Measurements from ENCODE around the gene FOXN1.
"Not testable (repeated sequence)": the region's sequence is repeated elsewhere in the genome, so short reads cannot be mapped to it uniquely, and the experiment has no call there.

Gene FOXN1, protein sequence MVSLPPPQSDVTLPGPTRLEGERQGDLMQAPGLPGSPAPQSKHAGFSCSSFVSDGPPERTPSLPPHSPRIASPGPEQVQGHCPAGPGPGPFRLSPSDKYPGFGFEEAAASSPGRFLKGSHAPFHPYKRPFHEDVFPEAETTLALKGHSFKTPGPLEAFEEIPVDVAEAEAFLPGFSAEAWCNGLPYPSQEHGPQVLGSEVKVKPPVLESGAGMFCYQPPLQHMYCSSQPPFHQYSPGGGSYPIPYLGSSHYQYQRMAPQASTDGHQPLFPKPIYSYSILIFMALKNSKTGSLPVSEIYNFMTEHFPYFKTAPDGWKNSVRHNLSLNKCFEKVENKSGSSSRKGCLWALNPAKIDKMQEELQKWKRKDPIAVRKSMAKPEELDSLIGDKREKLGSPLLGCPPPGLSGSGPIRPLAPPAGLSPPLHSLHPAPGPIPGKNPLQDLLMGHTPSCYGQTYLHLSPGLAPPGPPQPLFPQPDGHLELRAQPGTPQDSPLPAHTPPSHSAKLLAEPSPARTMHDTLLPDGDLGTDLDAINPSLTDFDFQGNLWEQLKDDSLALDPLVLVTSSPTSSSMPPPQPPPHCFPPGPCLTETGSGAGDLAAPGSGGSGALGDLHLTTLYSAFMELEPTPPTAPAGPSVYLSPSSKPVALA

GRCh38 chr17:28505986-28506665 lies at the start of gene FOXN1:
Gene FOXN1, plus strand, starts transcription at chr17:28506348. Its CDS starts 17,622 bp downstream, at chr17:28523970.
- H3K9me3 ChIP-seq (ENCODE audit: low read length): no peaks in the 10 kb centered on the region
- no peak within 1 kb of the TSS for H3K27ac ChIP-seq (ENCODE audit: low read depth, low read length)
- no peaks in the 10 kb centered on the region for H3K36me3 ChIP-seq (ENCODE audit: insufficient read depth, low read length)
- no peak within 1 kb of the TSS for H3K9ac ChIP-seq (ENCODE audit: low read length)
- H3K27me3 ChIP-seq (ENCODE audit: control insufficient read depth in 1 of 2, insufficient read depth in 2 of 2, low read length in 2 of 2): peaks cover 0 to 22% of the 10 kb centered on the region in 2 donors
- H3K4me1 ChIP-seq (ENCODE audit: insufficient read depth, low read length): no peaks in the 10 kb centered on the region
- no peak within 1 kb of the TSS for H3K4me3 ChIP-seq (ENCODE audit: low read depth in 1 of 2, low read length in 2 of 2)

DNA sequence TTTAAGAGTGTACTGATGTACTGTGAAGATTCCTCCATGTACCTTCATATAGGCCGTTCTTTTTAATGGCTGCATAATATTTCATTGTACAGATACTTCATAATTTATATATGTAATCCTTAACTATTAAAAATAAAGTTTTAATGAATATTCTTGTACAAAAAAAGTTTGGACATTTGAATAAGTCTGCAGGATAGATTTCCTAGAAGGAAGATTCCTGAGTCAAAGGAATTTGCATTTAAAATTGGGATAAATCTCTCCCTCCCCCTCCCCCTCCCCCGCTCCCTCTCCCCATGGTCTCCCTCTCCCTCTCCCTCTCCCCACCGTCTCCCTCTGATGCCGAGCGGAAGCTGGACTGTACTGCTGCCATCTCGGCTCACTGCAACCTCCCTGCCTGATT lies 48.3 kb upstream of the FOXN1 start:
- Histone ChIP-seq H3K27ac (ENCODE audit: low read depth, low read length) (no peak overlapping the region), H3K4me1 (ENCODE audit: insufficient read depth, low read length) (no peaks in the 10 kb centered on the region), H3K9me3 (ENCODE audit: low read length) (no peaks in the 10 kb centered on the region), H3K9ac (ENCODE audit: low read length) (no peak overlapping the region), H3K4me3 (ENCODE audit: low read depth in 1 of 2, low read length in 2 of 2) (no peak overlapping the region), H3K36me3 (ENCODE audit: insufficient read depth, low read length) (no peaks in the 10 kb centered on the region), H3K27me3 (ENCODE audit: control insufficient read depth in 1 of 2, insufficient read depth in 2 of 2, low read length in 2 of 2) (no peaks in the 10 kb centered on the region)

DNA sequence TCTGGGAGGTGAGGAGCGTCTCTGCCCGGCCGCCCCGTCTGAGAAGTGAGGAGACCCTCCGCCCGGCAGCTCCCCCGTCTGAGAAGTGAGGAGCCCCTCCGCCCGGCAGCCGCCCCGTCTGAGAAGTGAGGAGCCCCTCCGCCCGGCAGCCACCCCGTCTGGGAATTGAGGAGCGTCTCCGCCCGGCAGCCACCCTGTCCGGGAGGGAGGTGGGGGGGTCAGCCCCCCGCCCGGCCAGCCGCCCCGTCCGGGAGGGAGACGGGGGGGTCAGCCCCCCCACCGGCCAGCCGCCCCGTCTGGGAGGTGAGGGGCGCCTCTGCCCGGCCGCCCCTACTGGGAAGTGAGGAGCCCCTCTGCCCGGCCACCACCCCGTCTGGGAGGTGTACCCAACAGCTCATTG lies 47.3 kb upstream of the FOXN1 start:
- not testable (repeated sequence) for H3K27ac ChIP-seq (ENCODE audit: low read depth, low read length); H3K9me3 ChIP-seq (ENCODE audit: low read length); H3K36me3 ChIP-seq (ENCODE audit: insufficient read depth, low read length); H3K4me1 ChIP-seq (ENCODE audit: insufficient read depth, low read length); H3K27me3 ChIP-seq (ENCODE audit: control insufficient read depth in 1 of 2, insufficient read depth in 2 of 2, low read length in 2 of 2); H3K4me3 ChIP-seq (ENCODE audit: low read depth in 1 of 2, low read length in 2 of 2); H3K9ac ChIP-seq (ENCODE audit: low read length)

DNA sequence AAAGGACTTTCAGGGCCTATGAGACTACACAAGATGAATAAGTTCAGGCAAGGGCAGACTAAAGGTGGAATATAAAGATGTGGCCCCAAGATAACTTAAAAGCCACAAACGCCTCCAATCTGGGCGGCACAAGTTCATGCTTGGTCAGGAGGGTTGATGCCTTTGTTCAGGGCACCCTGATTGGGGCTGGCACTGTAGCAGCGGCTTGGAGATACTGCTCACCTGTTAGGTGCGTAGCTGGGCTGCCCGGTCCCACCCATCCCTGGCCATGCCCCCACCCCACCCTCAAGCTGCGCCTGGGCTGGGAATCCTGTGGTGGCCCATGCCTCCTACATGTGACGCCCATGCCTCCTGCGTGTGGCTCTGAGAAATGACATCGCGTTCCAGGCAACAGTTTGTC lies 45.2 kb upstream of the FOXN1 start:
- no peaks in the 10 kb centered on the region for H3K36me3 ChIP-seq (ENCODE audit: insufficient read depth, low read length)
- no peak overlapping the region for H3K9ac ChIP-seq (ENCODE audit: low read length)
- peaks cover 0 to 4% of the 10 kb centered on the region in 2 donors for H3K27me3 ChIP-seq (ENCODE audit: control insufficient read depth in 1 of 2, insufficient read depth in 2 of 2, low read length in 2 of 2)
- no peaks in the 10 kb centered on the region for H3K4me1 ChIP-seq (ENCODE audit: insufficient read depth, low read length)
- no peaks in the 10 kb centered on the region for H3K9me3 ChIP-seq (ENCODE audit: low read length)
- H3K4me3 ChIP-seq (ENCODE audit: low read depth in 1 of 2, low read length in 2 of 2): no peak overlapping the region
- no peak overlapping the region for H3K27ac ChIP-seq (ENCODE audit: low read depth, low read length)

DNA sequence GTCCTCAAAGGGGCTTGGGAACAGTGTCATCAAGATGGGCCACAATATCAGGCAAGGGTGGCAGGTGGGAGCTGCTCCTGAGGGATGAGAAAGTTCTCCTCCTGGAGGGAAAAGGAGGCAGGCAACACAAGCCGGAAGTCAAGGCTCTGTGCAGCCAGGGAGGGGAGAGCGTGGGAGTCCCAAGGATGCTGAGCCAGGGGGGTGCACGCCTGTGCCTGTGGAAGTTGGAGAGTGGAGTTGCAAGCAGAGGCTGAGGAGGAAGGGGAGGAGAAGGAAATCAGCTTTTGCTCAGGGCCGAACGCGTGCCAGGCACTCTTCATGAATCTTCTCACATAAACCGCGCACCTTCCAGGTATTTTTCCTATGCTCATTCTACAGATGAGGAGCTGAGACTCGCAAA lies 40.1 kb upstream of the FOXN1 start:
- no peak overlapping the region for H3K9ac ChIP-seq (ENCODE audit: low read length)

DNA sequence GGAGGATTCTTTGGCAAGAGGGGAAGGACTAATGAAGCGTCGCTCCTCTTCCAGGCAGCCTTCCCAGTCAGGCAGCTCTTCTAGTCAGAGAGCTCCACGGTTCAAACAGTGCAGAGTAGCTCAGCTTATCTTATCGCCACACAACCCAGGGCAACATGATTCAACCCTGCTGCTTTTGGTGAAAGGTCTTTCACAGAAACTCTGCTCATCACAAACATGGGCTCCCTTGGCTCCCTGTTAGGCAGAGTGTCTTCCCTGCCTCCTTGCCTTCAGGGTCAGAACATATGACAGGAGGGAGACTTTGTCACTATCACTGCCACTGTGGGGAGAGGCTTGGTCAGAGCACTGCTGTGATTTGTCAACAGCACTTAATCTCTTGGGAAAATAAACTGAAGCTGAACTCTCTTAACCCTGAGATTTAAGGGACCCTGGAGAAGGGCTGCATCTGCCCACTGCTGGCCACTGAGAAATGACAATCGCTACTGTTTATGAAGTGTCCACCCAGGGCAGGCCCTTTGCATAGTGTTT lies 39.6 kb upstream of the FOXN1 start:
- Histone ChIP-seq H3K27me3 (ENCODE audit: control insufficient read depth in 1 of 2, insufficient read depth in 2 of 2, low read length in 2 of 2) (peaks cover 0 to 4% of the 10 kb centered on the region in 2 donors), H3K9ac (ENCODE audit: low read length) (no peak overlapping the region), H3K4me3 (ENCODE audit: low read depth in 1 of 2, low read length in 2 of 2) (no peak overlapping the region), H3K9me3 (ENCODE audit: low read length) (no peaks in the 10 kb centered on the region), H3K27ac (ENCODE audit: low read depth, low read length) (no peak overlapping the region), H3K36me3 (ENCODE audit: insufficient read depth, low read length) (no peaks in the 10 kb centered on the region), H3K4me1 (ENCODE audit: insufficient read depth, low read length) (no peaks in the 10 kb centered on the region)

More for the DNA sequence above, 40.1 kb upstream of the FOXN1 start:
- H3K27ac ChIP-seq (ENCODE audit: low read depth, low read length): no peak overlapping the region
- H3K27me3 ChIP-seq (ENCODE audit: control insufficient read depth in 1 of 2, insufficient read depth in 2 of 2, low read length in 2 of 2): peaks cover 0 to 4% of the 10 kb centered on the region in 2 donors
- H3K4me1 ChIP-seq (ENCODE audit: insufficient read depth, low read length): no peaks in the 10 kb centered on the region
- H3K36me3 ChIP-seq (ENCODE audit: insufficient read depth, low read length): no peaks in the 10 kb centered on the region
- no peaks in the 10 kb centered on the region for H3K9me3 ChIP-seq (ENCODE audit: low read length)
- H3K4me3 ChIP-seq (ENCODE audit: low read depth in 1 of 2, low read length in 2 of 2): no peak overlapping the region

DNA sequence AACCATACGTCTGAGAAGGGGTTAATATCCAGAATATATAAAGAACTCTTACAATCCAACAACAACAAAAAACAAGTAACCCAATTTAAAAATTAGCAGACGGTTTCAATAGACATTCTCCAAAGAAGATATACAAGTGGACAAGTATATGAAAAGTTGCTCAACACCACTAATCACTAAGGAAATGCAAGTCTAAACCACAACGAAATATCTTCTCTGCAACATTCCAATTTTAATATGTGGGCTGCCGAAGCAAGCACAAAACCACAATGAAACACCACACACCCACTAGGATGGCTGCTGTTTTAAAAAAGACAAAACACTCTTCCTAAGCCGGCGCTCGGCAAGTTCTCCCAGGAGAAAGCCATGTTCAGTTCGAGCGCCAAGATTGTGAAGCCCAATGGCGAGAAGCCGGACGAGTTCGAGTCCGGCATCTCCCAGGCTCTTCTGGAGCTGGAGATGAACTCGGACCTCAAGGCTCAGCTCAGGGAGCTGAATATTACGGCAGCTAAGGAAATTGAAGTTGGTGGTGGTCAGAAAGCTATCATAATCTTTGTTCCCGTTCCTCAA lies 38.6 kb upstream of the FOXN1 start:
- Histone ChIP-seq H3K27ac (ENCODE audit: low read depth, low read length) (no peak overlapping the region), H3K27me3 (ENCODE audit: control insufficient read depth in 1 of 2, insufficient read depth in 2 of 2, low read length in 2 of 2) (peaks cover 0 to 4% of the 10 kb centered on the region in 2 donors), H3K4me3 (ENCODE audit: low read depth in 1 of 2, low read length in 2 of 2) (no peak overlapping the region), H3K9me3 (ENCODE audit: low read length) (no peaks in the 10 kb centered on the region), H3K9ac (ENCODE audit: low read length) (no peak overlapping the region), H3K36me3 (ENCODE audit: insufficient read depth, low read length) (no peaks in the 10 kb centered on the region), H3K4me1 (ENCODE audit: insufficient read depth, low read length) (no peaks in the 10 kb centered on the region)

GRCh38 chr17:28468033-28468735 lies 38.0 kb upstream of the FOXN1 start:
- not testable (repeated sequence) for H3K27ac ChIP-seq (ENCODE audit: low read depth, low read length); H3K9ac ChIP-seq (ENCODE audit: low read length); H3K4me3 ChIP-seq (ENCODE audit: low read depth in 1 of 2, low read length in 2 of 2); H3K27me3 ChIP-seq (ENCODE audit: control insufficient read depth in 1 of 2, insufficient read depth in 2 of 2, low read length in 2 of 2); H3K36me3 ChIP-seq (ENCODE audit: insufficient read depth, low read length); H3K4me1 ChIP-seq (ENCODE audit: insufficient read depth, low read length); H3K9me3 ChIP-seq (ENCODE audit: low read length)

- Histone ChIP-seq H3K9me3 (ENCODE audit: low read length) (no peaks in the 10 kb centered on the region), H3K27me3 (ENCODE audit: control insufficient read depth in 1 of 2, insufficient read depth in 2 of 2, low read length in 2 of 2) (peaks cover 0 to 4% of the 10 kb centered on the region in 2 donors), H3K4me3 (ENCODE audit: low read depth in 1 of 2, low read length in 2 of 2) (no peak overlapping the region), H3K9ac (ENCODE audit: low read length) (no peak overlapping the region), H3K27ac (ENCODE audit: low read depth, low read length) (no peak overlapping the region), H3K36me3 (ENCODE audit: insufficient read depth, low read length) (no peaks in the 10 kb centered on the region), H3K4me1 (ENCODE audit: insufficient read depth, low read length) (no peaks in the 10 kb centered on the region)
These were observed 37.4 kb upstream of the FOXN1 start for GRCh38 chr17:28468781-28469180.

DNA sequence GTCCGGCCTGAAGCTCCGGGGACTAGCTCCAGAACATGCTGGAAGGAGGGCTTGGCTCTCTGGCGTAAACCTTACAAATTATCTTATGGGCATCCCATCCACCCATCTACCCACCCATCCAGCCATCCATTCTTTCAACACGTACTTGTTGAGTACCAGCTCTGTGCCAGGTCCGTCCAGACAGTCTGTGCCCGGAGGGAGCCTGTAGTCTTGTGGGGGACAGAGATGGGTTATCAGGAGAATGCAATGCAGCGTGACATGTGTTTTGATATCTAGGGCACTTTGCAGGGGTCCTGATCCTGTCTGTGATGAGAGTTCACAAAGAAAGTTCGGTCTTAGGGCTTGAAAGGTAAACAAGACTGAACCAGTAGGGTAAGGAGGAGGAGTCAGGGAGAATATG lies 36.8 kb upstream of the FOXN1 start:
- H3K9me3 ChIP-seq (ENCODE audit: low read length): no peaks in the 10 kb centered on the region
- H3K4me1 ChIP-seq (ENCODE audit: insufficient read depth, low read length): no peaks in the 10 kb centered on the region
- no peaks in the 10 kb centered on the region for H3K36me3 ChIP-seq (ENCODE audit: insufficient read depth, low read length)
- H3K9ac ChIP-seq (ENCODE audit: low read length): no peak overlapping the region
- H3K4me3 ChIP-seq (ENCODE audit: low read depth in 1 of 2, low read length in 2 of 2): no peak overlapping the region
- peaks cover 0 to 4% of the 10 kb centered on the region in 2 donors for H3K27me3 ChIP-seq (ENCODE audit: control insufficient read depth in 1 of 2, insufficient read depth in 2 of 2, low read length in 2 of 2)
- H3K27ac ChIP-seq (ENCODE audit: low read depth, low read length): no peak overlapping the region

Data from muscle layer of colon (tissue), 2 donors.